ENCODE measurements around the gene SDK1.

DNA sequence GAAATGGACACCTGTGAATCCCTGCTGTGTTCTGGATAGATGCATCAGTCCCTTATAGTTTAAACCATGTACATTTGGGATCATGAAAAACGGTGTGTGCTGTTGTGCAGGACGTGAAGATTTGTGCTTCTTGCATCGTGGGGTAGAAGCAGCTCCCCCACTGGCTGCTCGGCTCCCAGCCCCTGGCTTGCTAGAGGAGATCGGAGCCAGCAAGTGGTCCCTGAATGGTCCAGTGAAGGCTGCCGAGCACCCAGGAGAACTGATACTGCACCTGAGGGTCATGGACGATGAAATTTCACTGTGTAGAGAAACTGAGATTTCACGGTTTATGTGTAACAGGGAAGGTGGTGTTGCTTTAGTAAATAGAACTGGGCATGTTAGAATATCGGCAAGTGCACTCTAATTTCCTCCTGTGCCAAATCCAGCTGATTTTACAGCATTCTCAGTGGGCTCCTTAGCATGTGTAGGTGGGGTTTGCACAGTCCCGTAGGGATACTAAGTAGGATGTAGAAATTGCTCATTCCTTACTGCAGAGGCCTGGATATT, 726.0 kb downstream of the SDK1 start:
- no peak for TF ChIP-seq POLR2A (IDR thresholded peaks at IDR 0.05)
- TF ChIP-seq, protein P1, sequence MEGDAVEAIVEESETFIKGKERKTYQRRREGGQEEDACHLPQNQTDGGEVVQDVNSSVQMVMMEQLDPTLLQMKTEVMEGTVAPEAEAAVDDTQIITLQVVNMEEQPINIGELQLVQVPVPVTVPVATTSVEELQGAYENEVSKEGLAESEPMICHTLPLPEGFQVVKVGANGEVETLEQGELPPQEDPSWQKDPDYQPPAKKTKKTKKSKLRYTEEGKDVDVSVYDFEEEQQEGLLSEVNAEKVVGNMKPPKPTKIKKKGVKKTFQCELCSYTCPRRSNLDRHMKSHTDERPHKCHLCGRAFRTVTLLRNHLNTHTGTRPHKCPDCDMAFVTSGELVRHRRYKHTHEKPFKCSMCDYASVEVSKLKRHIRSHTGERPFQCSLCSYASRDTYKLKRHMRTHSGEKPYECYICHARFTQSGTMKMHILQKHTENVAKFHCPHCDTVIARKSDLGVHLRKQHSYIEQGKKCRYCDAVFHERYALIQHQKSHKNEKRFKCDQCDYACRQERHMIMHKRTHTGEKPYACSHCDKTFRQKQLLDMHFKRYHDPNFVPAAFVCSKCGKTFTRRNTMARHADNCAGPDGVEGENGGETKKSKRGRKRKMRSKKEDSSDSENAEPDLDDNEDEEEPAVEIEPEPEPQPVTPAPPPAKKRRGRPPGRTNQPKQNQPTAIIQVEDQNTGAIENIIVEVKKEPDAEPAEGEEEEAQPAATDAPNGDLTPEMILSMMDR (IDR thresholded peaks at IDR 0.05): no peak
